ENCODE results near the gene PIGM.

Gene PIGM

DNA sequence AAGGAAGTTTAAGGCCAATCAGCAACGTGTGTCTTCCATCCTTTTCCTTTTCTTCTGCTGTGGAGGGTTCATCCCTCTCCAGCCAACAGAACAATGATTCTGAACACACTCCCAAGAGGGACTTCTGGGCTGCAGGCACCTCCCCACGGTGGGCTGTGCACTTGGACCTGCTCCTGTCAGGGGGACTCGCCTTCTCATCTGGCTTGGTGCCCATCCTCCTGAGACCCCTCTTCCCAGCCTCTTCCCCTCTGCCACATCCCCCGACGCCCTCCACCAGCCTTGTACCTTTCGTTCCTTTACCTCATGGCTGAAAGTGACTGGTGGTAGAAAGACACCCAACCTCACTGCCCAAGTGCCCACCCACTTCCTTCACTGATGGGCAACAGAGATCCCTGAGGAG lies 51.7 kb downstream of the PIGM start:
- TF ChIP-seq, protein P1, sequence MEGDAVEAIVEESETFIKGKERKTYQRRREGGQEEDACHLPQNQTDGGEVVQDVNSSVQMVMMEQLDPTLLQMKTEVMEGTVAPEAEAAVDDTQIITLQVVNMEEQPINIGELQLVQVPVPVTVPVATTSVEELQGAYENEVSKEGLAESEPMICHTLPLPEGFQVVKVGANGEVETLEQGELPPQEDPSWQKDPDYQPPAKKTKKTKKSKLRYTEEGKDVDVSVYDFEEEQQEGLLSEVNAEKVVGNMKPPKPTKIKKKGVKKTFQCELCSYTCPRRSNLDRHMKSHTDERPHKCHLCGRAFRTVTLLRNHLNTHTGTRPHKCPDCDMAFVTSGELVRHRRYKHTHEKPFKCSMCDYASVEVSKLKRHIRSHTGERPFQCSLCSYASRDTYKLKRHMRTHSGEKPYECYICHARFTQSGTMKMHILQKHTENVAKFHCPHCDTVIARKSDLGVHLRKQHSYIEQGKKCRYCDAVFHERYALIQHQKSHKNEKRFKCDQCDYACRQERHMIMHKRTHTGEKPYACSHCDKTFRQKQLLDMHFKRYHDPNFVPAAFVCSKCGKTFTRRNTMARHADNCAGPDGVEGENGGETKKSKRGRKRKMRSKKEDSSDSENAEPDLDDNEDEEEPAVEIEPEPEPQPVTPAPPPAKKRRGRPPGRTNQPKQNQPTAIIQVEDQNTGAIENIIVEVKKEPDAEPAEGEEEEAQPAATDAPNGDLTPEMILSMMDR (IDR thresholded peaks at IDR 0.05; ENCODE audit: low read depth, low read length): no peak
- in situ Hi-C loops (cut with HindIII; ENCODE audit: low sequenced_read_pairs): no loop called here
- no peak for DNase-seq (ENCODE audit: low read depth, low spot score)
- no peak overlapping the region for H3K4me3 ChIP-seq (ENCODE audit: low read depth, low read length)

DNA sequence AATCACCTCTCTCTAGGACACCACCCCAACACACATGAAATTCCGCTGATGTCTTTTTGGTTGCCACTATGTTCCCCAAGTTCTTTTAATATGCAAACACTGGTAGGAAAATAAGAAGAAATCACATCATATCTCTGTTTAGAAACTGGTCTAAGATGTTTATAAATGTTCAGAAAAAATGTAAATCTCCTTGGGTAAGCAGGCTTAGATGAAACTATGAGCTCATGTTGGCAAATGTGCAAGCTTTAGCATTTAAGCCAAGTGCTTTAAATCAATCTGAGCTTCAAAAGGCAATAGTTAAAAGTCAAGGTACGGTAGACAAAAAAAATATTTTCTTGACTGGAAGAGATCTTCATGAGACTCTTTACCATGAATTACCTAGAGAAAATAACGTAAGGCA lies 52.5 kb downstream of the PIGM start:
- no peak for DNase-seq (ENCODE audit: low read depth, low spot score)
- TF ChIP-seq, protein P1 (IDR thresholded peaks at IDR 0.05; ENCODE audit: low read depth, low read length): no peak
- in situ Hi-C loops (cut with HindIII; ENCODE audit: low sequenced_read_pairs): no loop called here
- H3K4me3 ChIP-seq (ENCODE audit: low read depth, low read length): no peak overlapping the region

DNA sequence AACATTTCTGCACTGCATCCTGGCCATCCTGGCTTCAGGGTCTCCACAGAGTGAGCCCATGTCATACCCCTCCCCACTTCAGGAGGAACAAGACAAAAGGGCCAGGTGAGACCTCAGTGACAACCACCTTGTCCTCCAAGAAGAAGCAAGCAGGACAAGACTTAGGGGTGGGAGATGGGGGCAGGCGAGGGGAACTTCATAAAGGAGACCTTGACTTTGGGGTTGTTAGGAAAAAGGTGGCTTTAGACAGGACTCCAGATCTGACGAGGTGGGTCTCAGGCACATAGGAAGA lies 53.7 kb downstream of the PIGM start:
- in situ Hi-C loops (cut with HindIII; ENCODE audit: low sequenced_read_pairs): no loop called here
- no peak overlapping the region for H3K4me3 ChIP-seq (ENCODE audit: low read depth, low read length)
- TF ChIP-seq, protein P1 (IDR thresholded peaks at IDR 0.05; ENCODE audit: low read depth, low read length): no peak
- no peak for DNase-seq (ENCODE audit: low read depth, low spot score)

DNA sequence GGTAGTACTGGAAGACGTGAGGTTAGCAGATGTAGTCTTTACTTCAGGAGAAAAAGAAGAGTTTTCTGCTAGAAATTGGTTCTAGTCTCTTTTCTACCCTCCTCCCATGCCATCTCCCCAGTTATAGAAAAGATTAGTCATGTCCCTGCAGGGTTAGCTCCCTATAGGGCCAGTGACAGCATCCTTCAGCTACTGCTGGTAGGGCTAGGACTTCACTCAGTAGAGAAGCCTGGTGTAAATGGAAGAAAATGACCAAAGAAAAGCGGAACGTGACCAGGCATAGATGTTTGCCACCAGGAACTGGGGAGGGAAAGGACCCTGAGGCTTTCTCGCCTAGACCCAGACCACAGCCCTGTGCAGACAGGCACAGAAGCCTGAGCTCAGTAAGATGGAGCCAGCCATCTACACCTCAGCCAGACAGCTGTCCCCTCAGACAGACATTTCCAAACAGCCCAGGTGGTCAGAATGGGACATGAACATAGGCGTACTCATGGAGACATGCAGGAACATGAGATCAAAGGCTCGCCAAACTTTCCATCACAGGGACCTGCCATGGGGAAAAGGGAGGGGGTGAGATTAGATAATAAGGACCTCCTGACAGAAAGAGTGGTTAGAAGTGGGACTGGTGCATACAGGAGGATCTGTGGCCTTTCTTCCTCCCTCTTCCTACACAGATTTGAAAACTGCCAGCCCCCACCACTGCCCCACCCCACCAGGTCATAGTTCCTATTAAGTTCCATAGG lies 54.3 kb downstream of the PIGM start:
- in situ Hi-C loops (cut with HindIII; ENCODE audit: low sequenced_read_pairs): no loop called here
- no peak overlapping the region for H3K4me3 ChIP-seq (ENCODE audit: low read depth, low read length)
- TF ChIP-seq, protein P1 (IDR thresholded peaks at IDR 0.05; ENCODE audit: low read depth, low read length): no peak

More for the DNA sequence above, 54.3 kb downstream of the PIGM start:
- DNase-seq (ENCODE audit: low read depth, low spot score): no peak

Measured in astrocyte of the spinal cord (primary cell).